HG03103 (cell line): ENCODE results near the gene TGFBI.

Experiments used
- ATAC-seq: cut with Tn5 transposase; IDR thresholded peaks from one replicate; pipeline ENCODE4 v1.9.1; 2021; ENCODE audit warnings: low read depth; ENCODE audit not compliant: unreplicated experiment

The TGFBI gene

GRCh38 chr5:136028782-136029742 is at the start of gene TGFBI:
TGFBI (plus strand) TSS chr5:136028988; CDS start chr5:136029056, 68 bp downstream.
- ATAC-seq = no peak

GRCh38 chr5:135978993-135979392 is 49.8 kb upstream of the TGFBI start:
- no peak for ATAC-seq

- ATAC-seq = no peak
Observed at GRCh38 chr5:135979510-135979909, 49.3 kb upstream of the TGFBI start.

DNA sequence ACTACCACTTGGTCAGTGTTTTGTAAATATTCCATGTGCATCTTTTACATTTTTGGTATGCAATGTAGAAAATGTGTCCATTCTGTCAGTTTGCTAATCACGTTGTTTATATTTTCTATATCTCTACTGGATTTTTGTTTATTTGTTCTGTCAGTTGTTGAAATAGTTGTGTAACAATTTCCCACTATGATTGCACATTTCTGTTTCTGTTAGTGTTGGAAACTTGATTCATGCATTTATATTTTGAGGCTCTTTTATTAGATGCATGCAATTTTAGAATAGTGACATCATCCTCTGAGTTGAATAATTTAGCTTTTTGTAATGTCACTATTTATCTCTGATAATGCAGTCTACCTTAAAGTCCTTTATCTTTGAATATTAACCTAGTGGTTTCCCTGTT is 48.2 kb upstream of the TGFBI start:
- ATAC-seq = no peak

- no peak for ATAC-seq
Observed at GRCh38 chr5:135985951-135986350, 42.8 kb upstream of the TGFBI start.

DNA sequence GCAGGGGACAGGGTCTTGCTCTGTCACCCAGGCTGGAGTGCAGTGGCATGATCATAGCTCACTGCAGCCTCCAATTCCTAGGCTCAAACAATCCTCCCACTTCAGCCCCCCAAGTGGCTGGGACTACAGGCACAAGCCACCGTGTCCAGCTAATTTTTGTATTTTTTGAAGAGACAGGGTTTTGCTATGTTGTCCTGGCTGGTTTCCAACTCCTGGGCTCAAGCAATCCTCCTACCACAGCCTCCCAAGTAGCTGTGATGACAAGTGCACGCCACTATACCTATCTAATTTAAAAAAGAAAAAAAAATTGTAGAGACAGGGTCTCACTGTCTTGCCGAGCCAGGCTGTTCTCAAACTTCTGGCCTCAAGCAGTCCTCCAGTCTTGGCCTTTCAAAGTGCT is 42.4 kb upstream of the TGFBI start:
- ATAC-seq = no peak

DNA sequence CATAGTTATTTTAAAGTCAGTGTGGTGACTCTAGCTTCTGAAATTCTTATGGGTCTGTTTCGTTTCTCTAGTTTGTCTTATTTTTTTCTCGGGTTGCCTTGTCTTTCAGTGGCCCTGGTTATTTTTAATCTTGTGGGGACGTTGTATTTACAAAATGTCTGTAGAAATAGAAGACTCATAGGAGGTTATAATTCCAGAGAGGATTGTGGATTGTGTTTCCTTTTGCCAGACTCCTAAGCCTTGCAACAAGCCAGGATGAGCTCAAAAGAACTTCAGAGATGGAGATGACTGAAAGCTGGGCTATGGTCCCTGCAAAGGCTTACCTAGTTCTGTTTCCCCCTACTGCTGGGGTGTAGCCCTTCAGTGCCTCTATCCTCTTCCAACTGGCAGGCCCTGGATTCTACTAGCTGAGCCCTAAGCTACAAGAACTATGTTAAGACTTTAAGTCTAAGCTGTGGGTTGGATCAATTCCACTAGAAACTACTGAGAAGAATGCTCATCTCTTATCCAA is 41.8 kb upstream of the TGFBI start:
- ATAC-seq = no peak

DNA sequence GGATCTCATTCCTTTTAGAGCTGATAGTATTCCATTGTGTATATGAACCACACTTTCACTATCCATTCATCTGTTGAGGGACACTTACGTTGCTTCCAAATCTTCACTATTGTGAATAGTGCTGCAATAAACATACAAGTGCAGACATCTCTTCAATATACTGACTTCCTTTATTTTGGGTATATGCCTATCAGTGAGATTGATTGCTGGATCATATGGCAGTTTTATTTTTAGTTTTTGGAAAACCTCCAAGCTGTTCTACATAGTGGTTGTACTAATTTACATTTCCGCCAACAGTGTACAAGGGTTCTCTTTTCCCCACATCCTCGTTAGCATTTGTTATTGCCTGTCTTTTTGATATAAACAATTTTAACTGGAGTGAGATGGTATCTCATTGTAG is 40.2 kb upstream of the TGFBI start:
- no peak for ATAC-seq

GRCh38 chr5:135989686-135990085 is 39.1 kb upstream of the TGFBI start:
- no peak for ATAC-seq

- ATAC-seq = no peak
Observed at GRCh38 chr5:135990528-135991255, 38.1 kb upstream of the TGFBI start.

GRCh38 chr5:135991429-135991828 is 37.4 kb upstream of the TGFBI start:
- no peak for ATAC-seq

DNA sequence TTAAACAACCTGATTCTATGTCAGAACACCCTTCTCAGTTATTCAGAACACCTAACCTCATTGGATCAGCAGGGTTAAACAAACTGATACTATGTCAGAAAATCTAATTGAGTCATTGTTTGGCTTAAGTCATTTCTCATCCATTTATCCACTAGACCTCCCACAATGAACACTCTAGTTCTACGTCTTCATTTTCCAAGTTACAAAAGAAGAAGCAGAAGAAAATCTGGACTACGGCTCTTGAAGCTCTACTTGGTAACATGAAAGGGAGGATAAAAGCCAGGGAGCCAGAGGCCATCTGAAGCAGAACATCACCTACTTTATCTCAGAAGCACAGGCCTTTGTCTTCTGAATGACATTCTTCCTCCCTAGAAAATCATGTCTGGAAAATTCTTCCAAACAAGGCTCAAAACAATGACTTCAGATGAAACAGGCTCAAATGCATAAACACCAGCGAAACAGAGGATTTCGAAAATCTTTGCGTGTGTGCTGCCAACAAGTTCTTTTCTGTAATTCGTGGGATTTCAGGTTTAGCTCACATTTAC is 35.4 kb upstream of the TGFBI start:
- ATAC-seq = no peak

GRCh38 chr5:135993880-135994636 is 34.7 kb upstream of the TGFBI start:
- ATAC-seq = no peak

DNA sequence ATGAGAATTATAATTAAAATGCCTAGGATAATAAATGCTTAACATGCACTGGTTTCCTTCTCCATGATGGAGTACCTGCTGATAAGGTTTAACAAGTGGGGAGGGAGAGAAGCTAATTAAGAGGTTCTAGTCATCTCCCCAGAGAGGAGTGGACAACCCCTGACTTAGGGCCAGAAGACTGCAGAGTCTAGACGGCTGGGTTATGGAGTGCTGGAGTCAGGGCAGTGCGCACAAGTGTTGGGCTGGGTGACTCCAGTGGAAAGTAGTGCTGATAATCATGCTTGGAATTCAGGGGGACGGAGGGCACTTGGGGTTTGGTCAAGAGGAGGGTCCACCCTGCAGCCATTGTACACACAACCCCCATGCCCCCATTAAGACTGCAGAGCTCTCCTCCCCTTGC is 32.8 kb upstream of the TGFBI start:
- ATAC-seq = no peak

GRCh38 chr5:135996611-135997010 is 32.2 kb upstream of the TGFBI start:
- ATAC-seq = no peak

- no peak for ATAC-seq
Observed at GRCh38 chr5:135997673-135998335, 31.0 kb upstream of the TGFBI start.

DNA sequence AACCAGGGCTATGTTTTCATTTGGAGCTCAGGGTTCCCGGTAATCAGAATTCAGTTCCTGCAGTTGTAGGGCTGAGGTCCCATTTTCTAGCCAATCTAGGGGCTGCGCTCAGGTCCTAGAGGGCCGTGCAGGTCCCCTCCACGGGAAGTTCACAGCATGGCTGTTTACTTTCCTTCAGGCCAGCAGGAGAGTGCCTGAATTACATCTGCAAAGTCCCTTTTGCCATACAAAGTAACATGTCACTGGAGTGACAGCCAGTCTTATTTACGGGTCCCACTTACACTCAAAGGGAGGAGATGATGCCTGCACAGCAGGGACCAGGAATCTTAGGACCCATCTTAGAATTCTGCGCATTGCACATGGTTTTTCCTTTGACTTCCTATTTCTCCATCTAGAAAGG is 29.9 kb upstream of the TGFBI start:
- no peak for ATAC-seq

DNA sequence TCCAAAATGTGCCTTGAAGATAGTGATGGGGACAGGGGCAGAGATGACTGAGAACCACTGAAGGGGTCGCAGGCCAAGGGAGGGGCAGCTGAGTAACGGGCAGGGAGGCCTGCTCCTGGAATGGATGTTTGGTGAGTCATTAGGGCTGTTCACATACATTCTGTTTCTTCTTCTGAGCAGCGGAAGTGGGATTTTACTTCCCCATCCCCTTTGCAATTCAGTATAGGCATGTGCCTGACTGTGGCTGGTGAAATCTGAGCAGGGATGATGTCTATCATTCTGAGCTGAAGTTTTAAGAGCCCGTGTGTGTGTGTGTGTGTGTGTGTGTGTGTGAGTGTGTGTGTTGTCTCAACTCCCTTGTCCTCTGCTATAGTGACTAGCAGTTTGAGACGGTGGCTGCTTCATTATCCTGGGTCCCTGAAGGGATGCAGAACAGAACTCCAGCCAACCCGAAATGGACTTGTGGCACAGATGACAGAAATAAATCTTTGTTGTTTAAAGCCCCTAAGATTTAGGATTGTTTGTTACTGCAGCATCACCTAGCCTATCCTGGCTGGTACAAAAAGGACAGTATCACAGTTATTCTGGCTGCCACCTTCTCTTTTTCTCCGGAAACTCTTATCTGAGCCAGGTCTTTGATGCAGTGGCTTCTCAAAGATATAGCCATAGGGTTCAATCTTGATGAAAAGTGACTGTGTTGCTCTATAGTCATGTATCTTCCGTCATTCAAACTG is 29.2 kb upstream of the TGFBI start:
- no peak for ATAC-seq

- no peak for ATAC-seq
Observed at GRCh38 chr5:136000147-136000546, 28.6 kb upstream of the TGFBI start.
